Measurements from ENCODE around the gene SRP14. TPM values are rescaled to one million over a fixed set of nuclear protein-coding genes. Genes with fewer than 3 reads are reported as not detected.

Gene SRP14
- total RNA-seq, 1 experiment from 2014 or later: 223 TPM

GRCh38 chr15:40047415-40048210 is 8.6 kb upstream of the SRP14 start:
- ChIA-PET CTCF (interaction anchor here (0.7 kb wide), 1 partner anchor 62 kb away, joined by 3 read pairs; no protein-coding TSS in a partner anchor), POLR2A (interaction anchor here (1.1 to 1.3 kb wide), 2 partner anchors 9 to 51 kb away, joined by 3 read pairs; no protein-coding TSS in a partner anchor)
- intact Hi-C loops (cut with micrococcal nuclease; ENCODE audit: unreplicated experiment): no loop called here
- Histone ChIP-seq H3K9me3 (no peaks in the 10 kb centered on the region), H3K4me1 (peaks cover 27% of the 10 kb centered on the region), H3K4me3 (ENCODE audit: low read depth, low read length) (no peak overlapping the region), H3K27me3 (replicated peaks; ENCODE audit: control insufficient read depth, insufficient read depth, low read length) (no peaks in the 10 kb centered on the region), H3K36me3 (ENCODE audit: control insufficient read depth, insufficient read depth, low read length) (no peaks in the 10 kb centered on the region)
- no TSS peak for BruUV-seq (replicated peaks)
- TF ChIP-seq CTCF (IDR thresholded peaks at IDR 0.05; ENCODE audit: insufficient read depth in 1 of 2, low read depth in 1 of 2, low read length in 1 of 2, severe bottlenecking in 1 of 2, unreplicated experiment in 1 of 2): no peak
- peaks cover 28% of the 10 kb centered on the region for H3K4me1 Mint-ChIP-seq (ENCODE audit: low read depth, unreplicated experiment)
- H3K4me3 Mint-ChIP-seq (ENCODE audit: unreplicated experiment): no peak overlapping the region
- DNase-seq: no peak
- peaks cover 9% of the 10 kb centered on the region for H3K9me3 Mint-ChIP-seq (ENCODE audit: unreplicated experiment)
- no peaks in the 10 kb centered on the region for H3K27me3 Mint-ChIP-seq (ENCODE audit: insufficient read depth, unreplicated experiment)
- peaks cover 5% of the 10 kb centered on the region for H3K36me3 Mint-ChIP-seq (ENCODE audit: insufficient read depth, unreplicated experiment)
- H3K27ac Mint-ChIP-seq (ENCODE audit: unreplicated experiment): no peak overlapping the region

DNA sequence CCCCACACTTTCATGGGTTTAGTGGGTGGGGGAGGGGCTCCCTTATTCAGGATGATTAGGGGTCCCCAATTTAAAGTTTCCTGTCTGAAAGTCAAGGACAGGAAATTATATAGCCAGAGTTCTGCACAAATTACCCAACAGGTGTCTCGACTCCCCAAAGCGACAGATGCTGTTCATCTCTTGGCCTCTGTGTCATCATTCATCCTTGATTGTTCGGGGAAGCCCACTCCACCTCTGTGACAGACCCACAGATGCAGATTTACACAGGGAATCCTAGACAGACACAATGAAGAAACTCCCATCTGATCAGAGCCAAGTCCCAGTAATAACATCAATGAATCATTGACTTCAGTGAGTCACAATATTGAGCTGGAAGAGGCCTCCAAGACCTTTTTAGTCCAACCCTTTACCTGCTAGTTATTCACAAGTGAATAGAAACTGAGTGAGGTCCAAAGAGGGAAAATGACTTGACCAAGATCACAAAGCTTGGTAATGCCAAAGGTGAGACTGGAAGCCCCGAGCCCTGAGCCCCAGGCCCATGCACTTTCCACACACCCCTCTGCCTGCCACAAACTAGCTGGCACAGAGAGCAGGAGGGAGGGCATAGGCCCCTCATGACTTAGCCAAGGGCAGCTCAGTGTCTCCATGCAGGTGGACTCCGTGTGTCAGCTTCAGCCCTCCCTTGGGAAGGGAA is 7.9 kb upstream of the SRP14 start:
- CTCF ChIA-PET: interaction anchor here (0.7 kb wide), 1 partner anchor 63 kb away, joined by 3 read pairs; no protein-coding TSS in a partner anchor
- H3K4me3 Mint-ChIP-seq (ENCODE audit: unreplicated experiment): no peak overlapping the region

More for the DNA sequence above, 7.9 kb upstream of the SRP14 start:
- Histone ChIP-seq H3K4me3 (ENCODE audit: low read depth, low read length) (no peak overlapping the region), H3K36me3 (ENCODE audit: control insufficient read depth, insufficient read depth, low read length) (no peaks in the 10 kb centered on the region), H3K9me3 (no peaks in the 10 kb centered on the region), H3K4me1 (peaks cover 19% of the 10 kb centered on the region), H3K27me3 (replicated peaks; ENCODE audit: control insufficient read depth, insufficient read depth, low read length) (no peaks in the 10 kb centered on the region)
- Mint-ChIP-seq H3K27ac (ENCODE audit: unreplicated experiment) (no peak overlapping the region), H3K4me1 (ENCODE audit: low read depth, unreplicated experiment) (peaks cover 28% of the 10 kb centered on the region), H3K27me3 (ENCODE audit: insufficient read depth, unreplicated experiment) (no peaks in the 10 kb centered on the region), H3K9me3 (ENCODE audit: unreplicated experiment) (peaks cover 9% of the 10 kb centered on the region), H3K36me3 (ENCODE audit: insufficient read depth, unreplicated experiment) (peaks cover 5% of the 10 kb centered on the region)
- BruUV-seq (replicated peaks): no TSS peak
- no peak for TF ChIP-seq CTCF (IDR thresholded peaks at IDR 0.05; ENCODE audit: insufficient read depth in 1 of 2, low read depth in 1 of 2, low read length in 1 of 2, severe bottlenecking in 1 of 2, unreplicated experiment in 1 of 2)
- DNase-seq: no peak
- intact Hi-C loops (cut with micrococcal nuclease; ENCODE audit: unreplicated experiment): no loop called here
- POLR2A ChIA-PET: interaction anchor here (0.6 to 1.3 kb wide), 3 partner anchors 9 to 60 kb away, joined by 3 read pairs; no protein-coding TSS in a partner anchor

Data from Caco-2 (cell line).